Neural cell (in vitro differentiated cells): Measurements from ENCODE around the gene B4GALNT3.

Experiments
- EP300 ChIP-seq: fragments of 450-650 bp; conservative IDR thresholded peaks from 2 replicates; pipeline ENCODE4 v1.6.1; 2014; ENCODE audit warnings: antibody characterized with exemption, mild to moderate bottlenecking, moderate library complexity; ENCODE audit not compliant: poor library complexity, severe bottlenecking
- EZH2 ChIP-seq: fragments of 200-600, 300-800 bp; shearing (Covaris generic), sonication (generic); IDR thresholded peaks from 2 replicates; pipeline ENCODE4 v1.6.1; 2014; ENCODE audit warnings: antibody characterized with exemption, low read length, borderline replicate concordance, mild to moderate bottlenecking; ENCODE audit not compliant: insufficient read depth, poor library complexity, severe bottlenecking
- TAF1 ChIP-seq: IDR thresholded peaks from 2 replicates; pipeline ENCODE4 v1.6.1; 2012; ENCODE audit warnings: low read depth
- TF ChIP-seq, protein P1 (sequence below): fragments of 450-650 bp; IDR thresholded peaks from 2 replicates; pipeline ENCODE4 v1.5.1; 2014; ENCODE audit warnings: antibody characterized with exemption, mild to moderate bottlenecking, moderate library complexity; ENCODE audit not compliant: poor library complexity, severe bottlenecking

DNA sequence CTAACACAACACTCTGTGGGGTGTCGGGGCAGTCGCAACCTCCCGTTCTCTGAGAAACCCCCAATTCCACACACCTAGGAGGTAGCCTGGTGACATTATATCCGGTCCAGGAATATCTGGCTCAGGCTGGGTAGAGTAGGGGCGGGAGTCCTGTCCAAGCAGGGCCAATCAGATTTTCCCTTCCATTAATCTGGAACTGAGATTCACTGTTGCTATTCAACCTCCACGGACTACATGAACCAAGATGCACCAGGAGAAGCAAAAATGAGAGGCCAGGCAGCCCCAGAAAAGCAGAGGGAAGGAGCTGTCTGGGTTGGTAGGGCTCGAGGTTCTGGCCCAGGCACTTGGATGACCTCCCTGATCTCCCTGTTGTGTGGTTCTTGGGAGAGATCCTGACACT, 152.6 kb downstream of the B4GALNT3 start:
- TF ChIP-seq EP300 (no peak), TAF1 (no peak), EZH2 (no peak)
- TF ChIP-seq, protein P1, sequence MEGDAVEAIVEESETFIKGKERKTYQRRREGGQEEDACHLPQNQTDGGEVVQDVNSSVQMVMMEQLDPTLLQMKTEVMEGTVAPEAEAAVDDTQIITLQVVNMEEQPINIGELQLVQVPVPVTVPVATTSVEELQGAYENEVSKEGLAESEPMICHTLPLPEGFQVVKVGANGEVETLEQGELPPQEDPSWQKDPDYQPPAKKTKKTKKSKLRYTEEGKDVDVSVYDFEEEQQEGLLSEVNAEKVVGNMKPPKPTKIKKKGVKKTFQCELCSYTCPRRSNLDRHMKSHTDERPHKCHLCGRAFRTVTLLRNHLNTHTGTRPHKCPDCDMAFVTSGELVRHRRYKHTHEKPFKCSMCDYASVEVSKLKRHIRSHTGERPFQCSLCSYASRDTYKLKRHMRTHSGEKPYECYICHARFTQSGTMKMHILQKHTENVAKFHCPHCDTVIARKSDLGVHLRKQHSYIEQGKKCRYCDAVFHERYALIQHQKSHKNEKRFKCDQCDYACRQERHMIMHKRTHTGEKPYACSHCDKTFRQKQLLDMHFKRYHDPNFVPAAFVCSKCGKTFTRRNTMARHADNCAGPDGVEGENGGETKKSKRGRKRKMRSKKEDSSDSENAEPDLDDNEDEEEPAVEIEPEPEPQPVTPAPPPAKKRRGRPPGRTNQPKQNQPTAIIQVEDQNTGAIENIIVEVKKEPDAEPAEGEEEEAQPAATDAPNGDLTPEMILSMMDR = no peak
